PFSK-1 (cell line): ENCODE results near the gene TRIM44.

Experiments
- POLR2AphosphoS5 ChIP-seq: IDR thresholded peaks from 2 replicates; pipeline ENCODE4 v1.6.1; 2012; ENCODE audit warnings: low read depth, mild to moderate bottlenecking, control low read depth, low read length, moderate library complexity
- SIN3A ChIP-seq: IDR thresholded peaks from 2 replicates; pipeline ENCODE4 v1.6.1; 2012; ENCODE audit warnings: mild to moderate bottlenecking, low read length, moderate library complexity, borderline replicate concordance; ENCODE audit not compliant: insufficient read depth
- TAF1 ChIP-seq: IDR thresholded peaks from 2 replicates; pipeline ENCODE4 v1.6.1; 2012; ENCODE audit warnings: low read length, control low read depth, borderline replicate concordance; ENCODE audit not compliant: insufficient read depth
- TF ChIP-seq, protein P1 (sequence below), 2 experiments: IDR thresholded peaks; 2 replicates each; pipeline versions ENCODE4 v1.6.1 to v1.8.0; 2011 to 2012; ENCODE audit warnings: low read depth in 2 of 2, low read length in 2 of 2, control low read depth in 1 of 2, inconsistent platforms in 1 of 2, mild to moderate bottlenecking in 1 of 2, moderate library complexity in 1 of 2; ENCODE audit not compliant: insufficient read depth in 1 of 2

DNA sequence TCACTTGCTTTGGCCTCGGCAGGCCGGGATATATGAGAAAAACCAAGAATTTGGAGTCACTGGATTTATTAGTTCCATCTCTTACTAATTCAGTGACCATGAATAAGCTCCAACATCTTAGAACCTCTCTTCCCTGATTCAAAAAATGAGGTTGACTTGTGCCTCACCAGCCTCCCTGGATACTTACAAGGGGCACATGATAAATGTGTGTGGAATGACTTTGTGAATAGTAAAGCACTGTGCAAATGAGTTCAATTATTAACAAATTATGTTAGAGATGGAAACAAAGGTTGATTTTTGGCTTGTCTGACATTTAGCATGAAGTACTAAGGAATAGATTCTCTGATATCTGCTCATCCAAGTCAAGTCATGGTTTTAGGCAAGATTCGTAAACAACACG is 104.1 kb downstream of the TRIM44 start:
- TF ChIP-seq POLR2AphosphoS5 (no peak), TAF1 (no peak), SIN3A (no peak)
- TF ChIP-seq, protein P1, sequence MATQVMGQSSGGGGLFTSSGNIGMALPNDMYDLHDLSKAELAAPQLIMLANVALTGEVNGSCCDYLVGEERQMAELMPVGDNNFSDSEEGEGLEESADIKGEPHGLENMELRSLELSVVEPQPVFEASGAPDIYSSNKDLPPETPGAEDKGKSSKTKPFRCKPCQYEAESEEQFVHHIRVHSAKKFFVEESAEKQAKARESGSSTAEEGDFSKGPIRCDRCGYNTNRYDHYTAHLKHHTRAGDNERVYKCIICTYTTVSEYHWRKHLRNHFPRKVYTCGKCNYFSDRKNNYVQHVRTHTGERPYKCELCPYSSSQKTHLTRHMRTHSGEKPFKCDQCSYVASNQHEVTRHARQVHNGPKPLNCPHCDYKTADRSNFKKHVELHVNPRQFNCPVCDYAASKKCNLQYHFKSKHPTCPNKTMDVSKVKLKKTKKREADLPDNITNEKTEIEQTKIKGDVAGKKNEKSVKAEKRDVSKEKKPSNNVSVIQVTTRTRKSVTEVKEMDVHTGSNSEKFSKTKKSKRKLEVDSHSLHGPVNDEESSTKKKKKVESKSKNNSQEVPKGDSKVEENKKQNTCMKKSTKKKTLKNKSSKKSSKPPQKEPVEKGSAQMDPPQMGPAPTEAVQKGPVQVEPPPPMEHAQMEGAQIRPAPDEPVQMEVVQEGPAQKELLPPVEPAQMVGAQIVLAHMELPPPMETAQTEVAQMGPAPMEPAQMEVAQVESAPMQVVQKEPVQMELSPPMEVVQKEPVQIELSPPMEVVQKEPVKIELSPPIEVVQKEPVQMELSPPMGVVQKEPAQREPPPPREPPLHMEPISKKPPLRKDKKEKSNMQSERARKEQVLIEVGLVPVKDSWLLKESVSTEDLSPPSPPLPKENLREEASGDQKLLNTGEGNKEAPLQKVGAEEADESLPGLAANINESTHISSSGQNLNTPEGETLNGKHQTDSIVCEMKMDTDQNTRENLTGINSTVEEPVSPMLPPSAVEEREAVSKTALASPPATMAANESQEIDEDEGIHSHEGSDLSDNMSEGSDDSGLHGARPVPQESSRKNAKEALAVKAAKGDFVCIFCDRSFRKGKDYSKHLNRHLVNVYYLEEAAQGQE (IDR thresholded peaks at IDR 0.05; ENCODE audit: insufficient read depth in 1 of 2, low read depth in 2 of 2, low read length in 2 of 2) = no peak
